Measurements from ENCODE around the gene TOP1. TPM values are rescaled to one million over a fixed set of nuclear protein-coding genes. Genes with fewer than 3 reads are reported as not detected.

Gene TOP1
- polyA plus RNA-seq, 3 donors, result 6.9 to 11.5 (median 11.5) TPM

GRCh38 chr20:41143354-41143753 is 114.7 kb downstream of the TOP1 start:
- no peak overlapping the region for H2AFZ ChIP-seq (ENCODE audit: insufficient read depth, low read depth, low read length, poor library complexity, severe bottlenecking)
- no peak overlapping the region for H3K27ac Mint-ChIP-seq
- no peaks in the 10 kb centered on the region for H3K36me3 ChIP-seq (replicated peaks in 1 of 2; ENCODE audit: control insufficient read depth in 1 of 2, insufficient read depth in 2 of 2, low read length in 2 of 2)
- WGBS (ENCODE audit: insufficient coverage), result 91% methylated on average over 2 of the region's 2 CpGs
- no peaks in the 10 kb centered on the region for H3K9me3 ChIP-seq (replicated peaks in 1 of 2; ENCODE audit: control insufficient read depth in 1 of 2, insufficient read depth in 1 of 2, low read length in 2 of 2)
- H3K27me3 Mint-ChIP-seq (ENCODE audit: low read depth in 3 of 3), result peaks cover 24 to 35% (median 35%) of the 10 kb centered on the region in 3 donors
- no peak overlapping the region for H3K4me3 Mint-ChIP-seq
- peaks cover 10 to 19% of the 10 kb centered on the region in 2 donors for H3K27me3 ChIP-seq (ENCODE audit: control insufficient read depth in 2 of 2, insufficient read depth in 2 of 2, low read length in 2 of 2)
- no peak overlapping the region for H3K9ac ChIP-seq (ENCODE audit: insufficient read depth, low read length, poor library complexity, severe bottlenecking)
- no peaks in the 10 kb centered on the region for H3K79me2 ChIP-seq (ENCODE audit: insufficient read depth, low read length)
- H3K4me3 ChIP-seq (replicated peaks in 1 of 3; ENCODE audit: low read depth in 2 of 3, low read length in 3 of 3), result no peak overlapping the region
- no peak for DNase-seq
- H3K9me3 Mint-ChIP-seq, result peaks cover 0 to 1% (median 0%) of the 10 kb centered on the region in 7 donors
- H3K4me1 ChIP-seq (ENCODE audit: control insufficient read depth in 1 of 2, insufficient read depth in 2 of 2, low read length in 2 of 2), result no peaks in the 10 kb centered on the region
- peaks cover 3% of the 10 kb centered on the region for H3K4me1 Mint-ChIP-seq
- intact Hi-C loops (cut with micrococcal nuclease), result no loop called here
- H4K20me1 ChIP-seq (ENCODE audit: insufficient read depth, low read length), result no peaks in the 10 kb centered on the region
- no peak overlapping the region for H3K4me2 ChIP-seq (replicated peaks; ENCODE audit: extremely low read depth, low read length, poor library complexity, severe bottlenecking)
- H3K27ac ChIP-seq (ENCODE audit: low read depth in 1 of 2, low read length in 2 of 2), result no peak overlapping the region
- no peak for TF ChIP-seq CTCF (IDR thresholded peaks at IDR 0.05)
- H3K36me3 Mint-ChIP-seq, result peaks cover 0 to 4% of the 10 kb centered on the region in 2 donors

- no CpG with 5 or more reads among the region's 2 CpGs for WGBS (ENCODE audit: insufficient coverage)
- intact Hi-C loops (cut with micrococcal nuclease), result no loop called here
- H3K27me3 Mint-ChIP-seq (ENCODE audit: low read depth in 3 of 3), result peaks cover 11 to 19% (median 17%) of the 10 kb centered on the region in 3 donors
- no peaks in the 10 kb centered on the region for H3K79me2 ChIP-seq (ENCODE audit: insufficient read depth, low read length)
- H3K27me3 ChIP-seq (ENCODE audit: control insufficient read depth in 2 of 2, insufficient read depth in 2 of 2, low read length in 2 of 2), result peaks cover 0 to 3% of the 10 kb centered on the region in 2 donors
- H3K4me2 ChIP-seq (replicated peaks; ENCODE audit: extremely low read depth, low read length, poor library complexity, severe bottlenecking), result no peak overlapping the region
- no peak overlapping the region for H3K9ac ChIP-seq (ENCODE audit: insufficient read depth, low read length, poor library complexity, severe bottlenecking)
- no peaks in the 10 kb centered on the region for H3K36me3 ChIP-seq (replicated peaks in 1 of 2; ENCODE audit: control insufficient read depth in 1 of 2, insufficient read depth in 2 of 2, low read length in 2 of 2)
- H2AFZ ChIP-seq (ENCODE audit: insufficient read depth, low read depth, low read length, poor library complexity, severe bottlenecking), result no peak overlapping the region
- no peak overlapping the region for H3K27ac ChIP-seq (ENCODE audit: low read depth in 1 of 2, low read length in 2 of 2)
- no peaks in the 10 kb centered on the region for H3K4me1 ChIP-seq (ENCODE audit: control insufficient read depth in 1 of 2, insufficient read depth in 2 of 2, low read length in 2 of 2)
- H3K4me1 Mint-ChIP-seq, result peaks cover 3% of the 10 kb centered on the region
- no peak overlapping the region for H3K4me3 Mint-ChIP-seq
- no peak for TF ChIP-seq CTCF (IDR thresholded peaks at IDR 0.05)
- no peak overlapping the region for H3K27ac Mint-ChIP-seq
- no peaks in the 10 kb centered on the region for H3K9me3 Mint-ChIP-seq
- peaks cover 0 to 2% of the 10 kb centered on the region in 2 donors for H3K36me3 Mint-ChIP-seq
- DNase-seq, result no peak
- no peak overlapping the region for H3K4me3 ChIP-seq (replicated peaks in 1 of 3; ENCODE audit: low read depth in 2 of 3, low read length in 3 of 3)
- no peaks in the 10 kb centered on the region for H3K9me3 ChIP-seq (replicated peaks in 1 of 2; ENCODE audit: control insufficient read depth in 1 of 2, insufficient read depth in 1 of 2, low read length in 2 of 2)
- H4K20me1 ChIP-seq (ENCODE audit: insufficient read depth, low read length), result no peaks in the 10 kb centered on the region
Measured at GRCh38 chr20:41145317-41145716, 116.7 kb downstream of the TOP1 start.

All from CD14-positive monocyte (primary cell).